ENCODE data around the gene DYNLT4. TPM values are rescaled to one million over a fixed set of nuclear protein-coding genes. Genes with fewer than 3 reads are reported as not detected.

The DYNLT4 gene
- total and polyA plus RNA-seq, 2 of the 13 experiments (the other 11 are each of a cell fraction or from before 2014, with no cell fraction given) = 0.77 TPM; not detected in 1

- TF ChIP-seq ZXDC (CRISPR knock-in tag; IDR thresholded peaks at IDR 0.05) (no peak), RORA (CRISPR knock-in tag; IDR thresholded peaks at IDR 0.05) (no peak), PLSCR1 (CRISPR knock-in tag; IDR thresholded peaks at IDR 0.05; ENCODE audit: borderline replicate concordance) (no peak), MAZ (IDR thresholded peaks at IDR 0.05; ENCODE audit: borderline replicate concordance, low read depth, low read length) (no peak), MAZ (CRISPR knock-in tag; IDR thresholded peaks at IDR 0.05; ENCODE audit: low read depth) (0 out of 2 replicates have a peak, but pooled peaks have one; percentile 47), PHF8 (CRISPR knock-in tag; IDR thresholded peaks at IDR 0.05) (peak; percentile 52), RCOR2 (CRISPR knock-in tag; IDR thresholded peaks at IDR 0.05) (no peak), CREB1 (IDR thresholded peaks at IDR 0.05) (no peak), CREB1 (CRISPR knock-in tag; IDR thresholded peaks at IDR 0.05) (no peak), ZFX (CRISPR knock-in tag; IDR thresholded peaks at IDR 0.05; ENCODE audit: low read depth) (peak; percentile 25; the same call in 1 of the 2 replicates)
- TF ChIP-seq, protein P1, sequence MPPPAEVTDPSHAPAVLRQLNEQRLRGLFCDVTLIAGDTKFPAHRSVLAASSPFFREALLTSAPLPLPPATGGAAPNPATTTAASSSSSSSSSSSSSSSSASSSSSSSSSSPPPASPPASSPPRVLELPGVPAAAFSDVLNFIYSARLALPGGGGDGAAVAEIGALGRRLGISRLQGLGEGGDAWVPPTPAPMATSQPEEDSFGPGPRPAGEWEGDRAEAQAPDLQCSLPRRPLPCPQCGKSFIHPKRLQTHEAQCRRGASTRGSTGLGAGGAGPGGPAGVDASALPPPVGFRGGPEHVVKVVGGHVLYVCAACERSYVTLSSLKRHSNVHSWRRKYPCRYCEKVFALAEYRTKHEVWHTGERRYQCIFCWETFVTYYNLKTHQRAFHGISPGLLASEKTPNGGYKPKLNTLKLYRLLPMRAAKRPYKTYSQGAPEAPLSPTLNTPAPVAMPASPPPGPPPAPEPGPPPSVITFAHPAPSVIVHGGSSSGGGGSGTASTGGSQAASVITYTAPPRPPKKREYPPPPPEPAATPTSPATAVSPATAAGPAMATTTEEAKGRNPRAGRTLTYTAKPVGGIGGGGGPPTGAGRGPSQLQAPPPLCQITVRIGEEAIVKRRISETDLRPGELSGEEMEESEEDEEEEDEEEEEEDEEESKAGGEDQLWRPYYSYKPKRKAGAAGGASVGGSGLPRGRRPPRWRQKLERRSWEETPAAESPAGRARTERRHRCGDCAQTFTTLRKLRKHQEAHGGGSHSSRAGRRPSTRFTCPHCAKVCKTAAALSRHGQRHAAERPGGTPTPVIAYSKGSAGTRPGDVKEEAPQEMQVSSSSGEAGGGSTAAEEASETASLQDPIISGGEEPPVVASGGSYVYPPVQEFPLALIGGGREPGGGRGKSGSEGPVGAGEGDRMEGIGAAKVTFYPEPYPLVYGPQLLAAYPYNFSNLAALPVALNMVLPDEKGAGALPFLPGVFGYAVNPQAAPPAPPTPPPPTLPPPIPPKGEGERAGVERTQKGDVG (CRISPR knock-in tag; IDR thresholded peaks at IDR 0.05; ENCODE audit: borderline replicate concordance) = peak; percentile 92; the same call in 1 of the 2 replicates
- TF ChIP-seq, protein P2, sequence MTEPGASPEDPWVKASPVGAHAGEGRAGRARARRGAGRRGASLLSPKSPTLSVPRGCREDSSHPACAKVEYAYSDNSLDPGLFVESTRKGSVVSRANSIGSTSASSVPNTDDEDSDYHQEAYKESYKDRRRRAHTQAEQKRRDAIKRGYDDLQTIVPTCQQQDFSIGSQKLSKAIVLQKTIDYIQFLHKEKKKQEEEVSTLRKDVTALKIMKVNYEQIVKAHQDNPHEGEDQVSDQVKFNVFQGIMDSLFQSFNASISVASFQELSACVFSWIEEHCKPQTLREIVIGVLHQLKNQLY (CRISPR knock-in tag; IDR thresholded peaks at IDR 0.05) = no peak
- TF ChIP-seq, protein P3, sequence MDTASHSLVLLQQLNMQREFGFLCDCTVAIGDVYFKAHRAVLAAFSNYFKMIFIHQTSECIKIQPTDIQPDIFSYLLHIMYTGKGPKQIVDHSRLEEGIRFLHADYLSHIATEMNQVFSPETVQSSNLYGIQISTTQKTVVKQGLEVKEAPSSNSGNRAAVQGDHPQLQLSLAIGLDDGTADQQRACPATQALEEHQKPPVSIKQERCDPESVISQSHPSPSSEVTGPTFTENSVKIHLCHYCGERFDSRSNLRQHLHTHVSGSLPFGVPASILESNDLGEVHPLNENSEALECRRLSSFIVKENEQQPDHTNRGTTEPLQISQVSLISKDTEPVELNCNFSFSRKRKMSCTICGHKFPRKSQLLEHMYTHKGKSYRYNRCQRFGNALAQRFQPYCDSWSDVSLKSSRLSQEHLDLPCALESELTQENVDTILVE (CRISPR knock-in tag; IDR thresholded peaks at IDR 0.05) = no peak
- TF ChIP-seq, protein P4, sequence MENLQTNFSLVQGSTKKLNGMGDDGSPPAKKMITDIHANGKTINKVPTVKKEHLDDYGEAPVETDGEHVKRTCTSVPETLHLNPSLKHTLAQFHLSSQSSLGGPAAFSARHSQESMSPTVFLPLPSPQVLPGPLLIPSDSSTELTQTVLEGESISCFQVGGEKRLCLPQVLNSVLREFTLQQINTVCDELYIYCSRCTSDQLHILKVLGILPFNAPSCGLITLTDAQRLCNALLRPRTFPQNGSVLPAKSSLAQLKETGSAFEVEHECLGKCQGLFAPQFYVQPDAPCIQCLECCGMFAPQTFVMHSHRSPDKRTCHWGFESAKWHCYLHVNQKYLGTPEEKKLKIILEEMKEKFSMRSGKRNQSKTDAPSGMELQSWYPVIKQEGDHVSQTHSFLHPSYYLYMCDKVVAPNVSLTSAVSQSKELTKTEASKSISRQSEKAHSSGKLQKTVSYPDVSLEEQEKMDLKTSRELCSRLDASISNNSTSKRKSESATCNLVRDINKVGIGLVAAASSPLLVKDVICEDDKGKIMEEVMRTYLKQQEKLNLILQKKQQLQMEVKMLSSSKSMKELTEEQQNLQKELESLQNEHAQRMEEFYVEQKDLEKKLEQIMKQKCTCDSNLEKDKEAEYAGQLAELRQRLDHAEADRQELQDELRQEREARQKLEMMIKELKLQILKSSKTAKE (CRISPR knock-in tag; IDR thresholded peaks at IDR 0.05; ENCODE audit: borderline replicate concordance) = no peak
- TF ChIP-seq, protein P5, sequence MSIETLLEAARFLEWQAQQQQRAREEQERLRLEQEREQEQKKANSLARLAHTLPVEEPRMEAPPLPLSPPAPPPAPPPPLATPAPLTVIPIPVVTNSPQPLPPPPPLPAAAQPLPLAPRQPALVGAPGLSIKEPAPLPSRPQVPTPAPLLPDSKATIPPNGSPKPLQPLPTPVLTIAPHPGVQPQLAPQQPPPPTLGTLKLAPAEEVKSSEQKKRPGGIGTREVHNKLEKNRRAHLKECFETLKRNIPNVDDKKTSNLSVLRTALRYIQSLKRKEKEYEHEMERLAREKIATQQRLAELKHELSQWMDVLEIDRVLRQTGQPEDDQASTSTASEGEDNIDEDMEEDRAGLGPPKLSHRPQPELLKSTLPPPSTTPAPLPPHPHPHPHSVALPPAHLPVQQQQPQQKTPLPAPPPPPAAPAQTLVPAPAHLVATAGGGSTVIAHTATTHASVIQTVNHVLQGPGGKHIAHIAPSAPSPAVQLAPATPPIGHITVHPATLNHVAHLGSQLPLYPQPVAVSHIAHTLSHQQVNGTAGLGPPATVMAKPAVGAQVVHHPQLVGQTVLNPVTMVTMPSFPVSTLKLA (IDR thresholded peaks at IDR 0.05) = peak; percentile 58
These were observed 20.9 kb downstream of the DYNLT4 start (continued) for GRCh38 chr1:44786138-44786840.
